HepG2 (cell line): ENCODE data around the gene NUDT8. TPM values are rescaled to one million over a fixed set of nuclear protein-coding genes. Genes with fewer than 3 reads are reported as not detected.
A peak's percentile ranks its signal among the peaks of the same experiment; 100 is the strongest.

Experiments used
- AHDC1 ChIP-seq: sonication (generic); formaldehyde crosslinking; IDR thresholded peaks from 2 replicates; pipeline ENCODE4 v1.5.1; 2020; ENCODE audit warnings: mild to moderate bottlenecking, missing genetic modification reagents, borderline replicate concordance
- CERS6 ChIP-seq: sonication (generic); formaldehyde crosslinking; IDR thresholded peaks from 2 replicates; pipeline ENCODE4 v1.5.0; 2020; ENCODE audit warnings: missing genetic modification reagents
- HMGXB3 ChIP-seq: sonication (generic); formaldehyde crosslinking; IDR thresholded peaks from 2 replicates; pipeline ENCODE4 v1.4.0; 2020; ENCODE audit warnings: missing genetic modification reagents, borderline replicate concordance
- MNT ChIP-seq: fragments of 450-650 bp; IDR thresholded peaks from 2 replicates; pipeline ENCODE4 v1.6.1; 2016
- POLR2AphosphoS2 ChIP-seq: IDR thresholded peaks from 2 replicates; pipeline ENCODE4 v1.6.1; 2011; ENCODE audit warnings: low read depth, low read length, improper control_type of control experiment
- RARG ChIP-seq: sonication (generic); formaldehyde crosslinking; IDR thresholded peaks from 2 replicates; pipeline ENCODE4 v1.4.0; 2020; ENCODE audit warnings: low read depth, mild to moderate bottlenecking, missing genetic modification reagents
- STAG1 ChIP-seq: sonication (generic); formaldehyde crosslinking; IDR thresholded peaks from 2 replicates; pipeline ENCODE4 v1.4.0; 2020; ENCODE audit warnings: missing genetic modification reagents
- ZBTB26 ChIP-seq: IDR thresholded peaks from 2 replicates; pipeline ENCODE4 v1.6.1; 2016; ENCODE audit warnings: missing compliant biosample characterization, missing genetic modification reagents, borderline replicate concordance
- ZNF44 ChIP-seq: sonication (generic); formaldehyde crosslinking; IDR thresholded peaks from 2 replicates; pipeline ENCODE4 v1.5.1; 2020; ENCODE audit warnings: mild to moderate bottlenecking, missing genetic modification reagents
- ZNF574 ChIP-seq: sonication (generic); formaldehyde crosslinking; IDR thresholded peaks from 2 replicates; pipeline ENCODE4 v1.4.0; 2020; ENCODE audit warnings: missing genetic modification reagents
- polyA plus RNA-seq, 8 experiments: library from polyadenylated mRNA; depleted of rRNA in 3 of 8; stranded (reverse) in 7 of 8; unstranded in 1 of 8; fragments of >200 nt; fragmentation: Illumina TruSeq in 4 of 8; extraction: Trizol in 4 of 8; gene quantifications; 2 replicates each; pipeline versions ENCODE4 v1.2.1 to v1.2.3, GENCODE V29; 2011 to 2016; ENCODE audit warnings: low read depth in 4 of 8, missing spikeins in 1 of 8, mixed read lengths in 1 of 8; ENCODE audit not compliant: insufficient read depth in 1 of 8
- total RNA-seq, 5 experiments: library from RNA; depleted of rRNA; stranded (reverse); fragments of >200 nt; fragmentation: Illumina TruSeq; extraction: Trizol; gene quantifications; 2 replicates each; pipeline ENCODE4 v1.2.3, GENCODE V29; 2016; ENCODE audit warnings: low read depth in 1 of 5

The NUDT8 gene
- total and polyA plus RNA-seq, 2 of the 13 experiments (the other 11 are each of a cell fraction or from before 2014, with no cell fraction given): 6.7 to 25.8 TPM

GRCh38 chr11:67629386-67630227 lies at the start of gene NUDT8 (continued):
- TF ChIP-seq AHDC1 (CRISPR knock-in tag) (no peak), ZNF44 (CRISPR knock-in tag) (no peak), CERS6 (CRISPR knock-in tag) (no peak), ZNF574 (CRISPR knock-in tag) (peak; percentile 59), POLR2AphosphoS2 (no peak), STAG1 (CRISPR knock-in tag) (peak; percentile 65), RARG (CRISPR knock-in tag) (no peak), HMGXB3 (CRISPR knock-in tag) (no peak), MNT (no peak), ZBTB26 (CRISPR knock-in tag) (peak; percentile 76; the same call in 1 of the 2 replicates)
